HG03139 (cell line): Measurements from ENCODE around the gene ADPRH.

Experiments
- ATAC-seq: cut with Tn5 transposase; IDR thresholded peaks from one replicate; pipeline ENCODE4 v1.9.1; 2021; ENCODE audit not compliant: unreplicated experiment

The ADPRH gene

DNA sequence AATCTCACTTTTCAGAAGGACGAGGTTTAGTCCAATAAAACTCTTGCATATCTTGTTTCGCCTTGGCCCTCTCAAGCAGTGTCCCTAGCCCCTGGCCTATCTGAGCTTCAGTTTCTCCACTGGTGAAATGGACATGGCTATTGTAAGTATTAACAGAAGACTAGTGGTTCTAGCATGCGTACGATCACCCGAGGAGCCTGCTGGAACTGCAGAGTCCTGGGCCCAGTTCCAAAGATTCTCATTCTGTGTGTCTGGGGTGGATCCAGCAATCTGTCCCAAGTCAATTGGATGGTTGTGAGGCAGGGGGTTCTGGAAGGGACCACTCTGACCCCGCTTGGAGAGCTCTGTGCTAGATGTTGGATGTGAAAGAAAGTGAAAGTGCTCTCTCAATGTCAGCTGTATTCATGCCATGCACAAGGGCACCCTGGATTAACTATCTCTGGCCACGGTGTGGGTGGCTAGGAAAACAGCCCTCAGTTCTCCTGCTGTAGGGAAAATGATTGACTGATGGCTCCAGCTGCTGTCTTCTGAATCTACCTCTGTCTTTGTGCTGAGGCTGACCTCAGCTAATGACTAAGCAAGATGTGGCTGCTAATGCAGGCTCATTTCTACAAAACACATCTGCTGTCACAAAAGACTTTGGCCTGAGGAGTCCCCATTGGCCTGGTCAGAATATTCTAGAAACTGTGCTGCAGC lies 16.5 kb downstream of the ADPRH start:
- ATAC-seq: no peak

DNA sequence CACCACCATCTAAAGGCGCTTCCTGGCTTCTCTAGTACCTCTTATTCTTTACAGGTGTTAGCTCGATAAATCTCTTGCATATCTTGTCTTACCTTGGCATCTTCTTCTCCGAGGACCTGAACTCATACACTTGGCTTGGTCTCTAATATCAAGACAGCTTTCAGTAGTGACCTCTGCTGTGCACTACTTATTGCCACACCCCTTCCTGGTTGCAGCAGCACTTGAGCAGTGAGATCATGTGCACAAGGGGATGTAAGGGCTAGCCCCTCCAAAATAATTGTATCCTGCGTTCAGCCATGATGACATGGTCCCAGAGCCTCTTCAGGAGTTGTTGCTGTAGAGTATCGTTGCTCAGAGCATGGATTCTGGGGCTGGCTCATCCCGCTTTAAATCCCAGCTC lies 17.1 kb downstream of the ADPRH start:
- ATAC-seq: no peak

- no peak for ATAC-seq
Measured at GRCh38 chr3:119597548-119598288, 18.4 kb downstream of the ADPRH start, which contains the start of gene PLA1A. Gene PLA1A, plus strand, starts transcription at chr3:119597885. Its CDS starts 29 bp downstream, at chr3:119597914.

GRCh38 chr3:119598410-119599098 lies 19.3 kb downstream of the ADPRH start:
- ATAC-seq: no peak

DNA sequence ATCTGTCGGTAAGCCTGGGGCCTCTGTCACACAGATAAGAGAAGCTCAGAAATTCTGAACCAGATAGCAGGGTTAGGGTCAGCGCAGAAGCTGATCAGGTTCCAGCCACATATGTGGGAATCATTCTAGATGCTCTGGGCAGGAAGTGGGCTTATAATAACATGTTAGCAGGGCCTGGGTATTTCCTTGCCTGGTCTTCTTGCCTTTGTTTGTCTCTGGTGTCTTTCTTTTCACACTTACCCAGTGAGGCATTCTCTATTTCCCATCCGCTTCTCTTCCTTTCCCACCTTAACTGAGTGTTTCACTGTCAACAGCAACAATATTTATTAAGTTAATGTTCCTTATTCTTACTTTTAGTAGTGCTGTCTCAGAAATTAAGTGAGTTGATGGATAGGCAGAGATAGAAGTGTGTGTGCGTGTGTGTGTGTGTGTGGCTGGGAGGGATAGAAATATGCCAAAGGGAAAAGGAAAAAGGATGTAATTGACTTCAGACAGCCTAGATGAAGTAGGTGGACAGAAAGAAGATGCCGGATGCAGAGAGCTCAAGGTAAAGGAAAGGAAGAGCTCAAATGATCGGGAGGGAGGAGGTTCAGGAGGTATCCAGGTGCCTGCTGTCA lies 20.4 kb downstream of the ADPRH start:
- ATAC-seq: no peak

GRCh38 chr3:119600732-119601131 lies 21.4 kb downstream of the ADPRH start:
- ATAC-seq: peak; percentile 68

GRCh38 chr3:119601154-119601553 lies 21.9 kb downstream of the ADPRH start:
- ATAC-seq: no peak

DNA sequence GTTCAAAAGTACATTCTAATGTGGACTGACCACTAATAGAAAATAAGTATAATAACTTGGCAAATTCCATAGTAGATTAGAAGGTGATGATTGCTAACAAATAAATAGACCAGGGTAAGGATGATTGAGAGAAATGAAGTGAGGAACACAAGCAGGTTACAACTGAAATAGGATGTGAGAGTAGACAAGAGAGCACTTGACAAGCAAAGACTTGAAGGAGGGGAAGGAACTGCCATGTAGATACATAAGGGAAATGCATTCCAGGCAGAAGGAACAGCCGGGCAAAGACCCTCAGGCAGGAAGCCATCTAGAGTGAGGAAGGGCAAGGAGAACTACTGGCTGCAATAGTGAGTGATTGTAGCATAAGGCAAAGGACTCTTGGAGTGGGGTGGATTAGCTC lies 23.4 kb downstream of the ADPRH start:
- ATAC-seq: no peak

GRCh38 chr3:119604878-119605277 lies 25.6 kb downstream of the ADPRH start:
- ATAC-seq: no peak

DNA sequence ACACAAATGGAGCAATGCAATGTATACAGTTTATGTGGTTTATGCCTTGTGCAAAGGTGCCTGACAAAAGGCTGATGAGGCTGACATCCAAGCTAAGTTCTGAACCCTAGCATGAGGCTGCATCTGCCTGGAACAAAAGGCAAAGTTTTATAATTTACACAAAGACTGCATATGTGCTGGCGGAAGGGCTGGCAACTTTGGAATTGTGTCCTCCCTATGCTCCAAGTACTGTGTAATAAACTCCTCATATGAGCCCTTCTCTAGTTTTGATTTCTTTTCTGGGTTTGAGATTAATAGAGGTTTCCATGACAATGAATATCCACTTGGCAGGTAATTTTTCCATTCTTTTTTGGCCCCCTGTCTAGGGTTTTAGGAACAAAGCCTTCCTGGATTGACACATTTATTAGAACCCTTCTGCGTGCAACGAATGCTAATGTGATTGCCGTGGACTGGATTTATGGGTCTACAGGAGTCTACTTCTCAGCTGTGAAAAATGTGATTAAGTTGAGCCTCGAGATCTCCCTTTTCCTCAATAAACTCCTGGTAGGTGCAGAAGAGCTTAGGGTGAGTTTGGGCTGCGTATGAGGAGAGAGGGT lies 29.2 kb downstream of the ADPRH start:
- ATAC-seq: no peak

DNA sequence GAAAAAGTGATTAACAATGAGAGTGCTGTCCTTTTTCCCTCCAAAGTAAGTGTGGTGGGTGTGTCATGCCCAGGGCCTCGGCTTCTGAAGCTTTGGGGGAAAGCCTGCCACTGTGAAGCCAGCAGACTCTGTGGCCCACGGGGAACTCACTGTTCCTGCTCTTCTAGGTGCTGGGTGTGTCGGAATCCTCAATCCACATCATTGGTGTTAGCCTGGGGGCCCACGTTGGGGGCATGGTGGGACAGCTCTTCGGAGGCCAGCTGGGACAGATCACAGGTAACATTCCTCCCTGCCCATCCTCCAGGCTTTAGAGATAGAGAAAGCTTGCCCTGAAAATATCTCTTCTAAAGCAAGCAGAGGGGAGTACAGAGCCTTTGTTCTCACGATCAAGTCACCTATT lies 30.0 kb downstream of the ADPRH start:
- no peak for ATAC-seq

DNA sequence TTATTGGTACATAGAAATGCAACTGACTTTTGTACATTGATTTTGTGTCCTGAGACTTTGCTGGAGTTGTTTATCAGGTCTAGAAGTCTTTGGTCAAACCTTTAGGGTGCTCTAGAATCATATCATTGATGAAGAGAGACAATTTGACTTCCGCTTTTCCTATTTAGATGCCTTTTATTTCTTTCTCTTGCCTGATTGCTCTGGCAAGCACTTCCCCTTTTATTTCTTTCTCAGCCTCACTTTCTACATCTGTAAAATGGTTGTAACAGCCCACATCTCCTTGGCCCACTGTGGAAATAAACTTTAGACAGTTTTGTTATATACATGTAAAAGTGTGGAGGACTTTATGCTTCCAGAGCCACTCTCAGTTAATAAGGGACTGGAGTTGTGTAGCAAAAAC lies 32.4 kb downstream of the ADPRH start:
- ATAC-seq: no peak

DNA sequence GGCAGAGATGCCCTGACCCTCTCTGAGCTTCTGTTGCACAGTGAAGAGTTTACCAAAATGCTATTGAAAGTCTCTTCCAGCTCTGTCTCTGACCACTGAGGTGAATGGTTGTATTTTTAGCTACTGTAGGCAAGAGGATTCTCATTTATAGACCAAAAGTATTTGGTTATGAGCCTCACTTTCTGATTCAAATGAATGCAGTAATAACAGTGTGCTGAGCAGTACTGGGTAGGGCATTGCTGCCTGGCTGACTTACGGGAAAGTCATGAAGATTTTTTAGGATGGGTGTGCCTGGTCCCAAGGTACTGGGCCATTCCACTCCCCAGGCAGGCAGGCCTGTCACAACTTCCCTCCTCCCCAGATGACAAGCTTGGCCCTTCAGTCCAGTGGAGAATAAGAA lies 33.9 kb downstream of the ADPRH start:
- no peak for ATAC-seq

- ATAC-seq: no peak
Measured at GRCh38 chr3:119613872-119614271, 34.6 kb downstream of the ADPRH start.

DNA sequence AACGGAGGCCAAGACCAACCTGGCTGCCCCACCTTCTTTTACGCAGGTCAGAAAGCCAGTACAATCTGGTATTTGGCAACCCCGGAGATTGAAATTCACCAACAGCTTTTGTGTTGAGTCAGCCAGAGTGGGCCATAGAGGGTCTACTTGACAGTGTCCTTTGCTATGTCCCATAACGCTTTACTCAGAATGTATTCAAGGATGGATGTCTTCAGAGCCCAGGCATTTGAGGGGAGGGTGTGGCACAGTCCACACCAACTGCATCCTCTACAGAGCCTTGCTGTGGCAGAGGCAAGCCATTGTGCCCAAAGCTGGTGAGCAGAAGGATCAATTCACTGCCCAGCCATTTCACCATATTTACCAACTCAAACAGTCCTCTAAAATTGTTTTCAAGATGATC lies 36.8 kb downstream of the ADPRH start:
- no peak for ATAC-seq

- no peak for ATAC-seq
Measured at GRCh38 chr3:119619094-119619493, 39.8 kb downstream of the ADPRH start.

DNA sequence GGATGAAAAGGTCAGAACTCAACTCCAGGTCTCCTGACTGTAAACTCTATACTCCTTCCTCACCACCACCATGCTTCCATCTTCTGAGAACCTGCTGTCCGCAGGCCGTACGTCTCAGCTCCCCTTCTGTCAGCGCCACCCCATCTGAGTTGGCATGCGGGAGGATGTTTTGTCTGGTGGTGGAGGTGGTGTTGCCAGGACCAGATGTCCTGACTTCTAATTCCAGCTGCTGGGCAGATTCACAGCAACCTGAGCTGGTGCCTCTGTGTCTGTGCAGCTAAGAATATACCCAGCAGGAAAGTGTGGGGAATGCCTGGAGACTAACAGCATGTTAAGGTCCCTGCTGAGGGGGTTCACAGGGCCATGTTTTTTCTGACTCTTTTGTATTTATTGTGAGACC lies 41.6 kb downstream of the ADPRH start:
- no peak for ATAC-seq

GRCh38 chr3:119624002-119624720 lies 44.9 kb downstream of the ADPRH start:
- no peak for ATAC-seq

- no peak for ATAC-seq
Measured at GRCh38 chr3:119625451-119626153, 46.3 kb downstream of the ADPRH start.

- ATAC-seq: no peak
Measured at GRCh38 chr3:119626196-119626595, 46.9 kb downstream of the ADPRH start.
